Breast epithelium (tissue), 3 donors: Measurements from ENCODE around the gene RBM4B.

Experiments
- POLR2AphosphoS5 ChIP-seq, 3 donors: sonication (generic); formaldehyde crosslinking; IDR thresholded peaks; one replicate each; pipeline ENCODE4 v1.6.1; 2017; ENCODE audit warnings: antibody characterized with exemption in 3 of 3
- TF ChIP-seq, protein P1 (sequence below), 3 donors: fragments of 450-650 bp; IDR thresholded peaks; one replicate each; pipeline ENCODE4 v1.5.1; 2016 to 2017; ENCODE audit warnings: antibody characterized with exemption in 3 of 3, mild to moderate bottlenecking in 3 of 3, moderate library complexity in 3 of 3

DNA sequence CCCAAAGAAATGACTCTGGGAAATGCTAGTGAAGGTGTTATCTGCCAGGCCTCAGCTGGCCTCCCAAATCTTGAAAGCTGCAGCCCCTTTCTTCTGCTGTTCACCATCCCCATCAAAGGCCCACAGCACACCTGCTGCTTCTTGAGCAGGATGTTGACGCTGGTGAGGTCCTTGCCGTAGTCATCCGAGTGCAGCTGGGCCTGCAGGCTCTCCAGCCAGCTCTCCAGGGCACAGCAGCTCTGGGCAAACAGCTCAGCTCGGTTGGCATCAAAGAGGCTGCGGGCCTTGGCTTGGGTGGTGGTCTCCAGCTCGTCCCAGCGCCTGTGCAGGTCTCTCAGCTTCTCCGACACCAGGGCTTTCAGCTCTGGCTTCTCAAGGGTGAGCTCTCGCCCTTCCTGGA, 18.5 kb upstream of the RBM4B start:
- TF ChIP-seq, protein P1, sequence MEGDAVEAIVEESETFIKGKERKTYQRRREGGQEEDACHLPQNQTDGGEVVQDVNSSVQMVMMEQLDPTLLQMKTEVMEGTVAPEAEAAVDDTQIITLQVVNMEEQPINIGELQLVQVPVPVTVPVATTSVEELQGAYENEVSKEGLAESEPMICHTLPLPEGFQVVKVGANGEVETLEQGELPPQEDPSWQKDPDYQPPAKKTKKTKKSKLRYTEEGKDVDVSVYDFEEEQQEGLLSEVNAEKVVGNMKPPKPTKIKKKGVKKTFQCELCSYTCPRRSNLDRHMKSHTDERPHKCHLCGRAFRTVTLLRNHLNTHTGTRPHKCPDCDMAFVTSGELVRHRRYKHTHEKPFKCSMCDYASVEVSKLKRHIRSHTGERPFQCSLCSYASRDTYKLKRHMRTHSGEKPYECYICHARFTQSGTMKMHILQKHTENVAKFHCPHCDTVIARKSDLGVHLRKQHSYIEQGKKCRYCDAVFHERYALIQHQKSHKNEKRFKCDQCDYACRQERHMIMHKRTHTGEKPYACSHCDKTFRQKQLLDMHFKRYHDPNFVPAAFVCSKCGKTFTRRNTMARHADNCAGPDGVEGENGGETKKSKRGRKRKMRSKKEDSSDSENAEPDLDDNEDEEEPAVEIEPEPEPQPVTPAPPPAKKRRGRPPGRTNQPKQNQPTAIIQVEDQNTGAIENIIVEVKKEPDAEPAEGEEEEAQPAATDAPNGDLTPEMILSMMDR (IDR thresholded peaks at IDR 0.05) = no peak
- no peak for TF ChIP-seq POLR2AphosphoS5 (IDR thresholded peaks at IDR 0.05)
